Esophagus muscularis mucosa (tissue), 3 donors: ENCODE results near the gene SH3PXD2B.

Experiments
- CTCF ChIP-seq, 3 experiments: fragments of 200-600 bp in 2 of 3; fragments of 450-650 bp in 1 of 3; sonication (generic) in 2 of 3; IDR thresholded peaks; one replicate each; pipeline ENCODE4 v1.5.1; 2017 to 2019; ENCODE audit warnings: antibody characterized with exemption in 3 of 3, mild to moderate bottlenecking in 2 of 3, moderate library complexity in 1 of 3
- POLR2A ChIP-seq: fragments of 450-650 bp; IDR thresholded peaks from one replicate; pipeline ENCODE4 v1.6.1; 2017; ENCODE audit warnings: antibody characterized with exemption, moderate library complexity, mild to moderate bottlenecking, low read depth
- POLR2AphosphoS5 ChIP-seq, 2 donors: sonication (generic); formaldehyde crosslinking; IDR thresholded peaks; one replicate each; pipeline ENCODE4 v1.6.1; 2017; ENCODE audit warnings: antibody characterized with exemption in 2 of 2

- TF ChIP-seq POLR2AphosphoS5 (IDR thresholded peaks at IDR 0.05) (no peak), CTCF (IDR thresholded peaks at IDR 0.05) (no peak), POLR2A (no peak)
These were observed 76.9 kb downstream of the SH3PXD2B start for GRCh38 chr5:172377438-172377837.
